Esophagus muscularis mucosa (tissue), 3 donors: ENCODE results near the gene FMC1.

Experiments
- EP300 ChIP-seq: sonication (generic); formaldehyde crosslinking; IDR thresholded peaks from one replicate; pipeline ENCODE4 v1.6.1; 2017; ENCODE audit warnings: antibody characterized with exemption
- TF ChIP-seq, protein P1 (sequence below), 3 experiments: fragments of 200-600 bp in 2 of 3; fragments of 450-650 bp in 1 of 3; sonication (generic) in 2 of 3; IDR thresholded peaks; one replicate each; pipeline ENCODE4 v1.5.1; 2017 to 2019; ENCODE audit warnings: antibody characterized with exemption in 3 of 3, mild to moderate bottlenecking in 2 of 3, moderate library complexity in 1 of 3

DNA sequence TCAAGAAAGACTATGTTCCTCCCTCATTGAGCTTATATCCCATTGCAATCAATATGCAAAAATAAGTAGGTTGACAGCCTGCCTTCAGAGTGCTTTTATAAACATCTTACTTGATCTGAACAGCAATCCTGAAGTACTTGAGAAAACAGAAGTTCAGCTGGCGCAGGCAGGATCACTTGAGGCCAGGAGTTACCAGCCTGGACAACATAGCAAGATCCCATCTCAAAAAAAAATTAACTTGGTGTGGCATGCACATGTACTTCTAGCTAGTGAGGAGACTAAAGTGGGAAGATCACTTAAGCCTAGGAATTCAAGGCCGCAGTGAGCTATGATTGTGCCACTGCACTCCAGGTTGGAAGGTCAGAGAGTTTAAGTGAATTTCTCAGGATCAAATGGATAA lies 48.6 kb downstream of the FMC1 start:
- TF ChIP-seq, protein P1, sequence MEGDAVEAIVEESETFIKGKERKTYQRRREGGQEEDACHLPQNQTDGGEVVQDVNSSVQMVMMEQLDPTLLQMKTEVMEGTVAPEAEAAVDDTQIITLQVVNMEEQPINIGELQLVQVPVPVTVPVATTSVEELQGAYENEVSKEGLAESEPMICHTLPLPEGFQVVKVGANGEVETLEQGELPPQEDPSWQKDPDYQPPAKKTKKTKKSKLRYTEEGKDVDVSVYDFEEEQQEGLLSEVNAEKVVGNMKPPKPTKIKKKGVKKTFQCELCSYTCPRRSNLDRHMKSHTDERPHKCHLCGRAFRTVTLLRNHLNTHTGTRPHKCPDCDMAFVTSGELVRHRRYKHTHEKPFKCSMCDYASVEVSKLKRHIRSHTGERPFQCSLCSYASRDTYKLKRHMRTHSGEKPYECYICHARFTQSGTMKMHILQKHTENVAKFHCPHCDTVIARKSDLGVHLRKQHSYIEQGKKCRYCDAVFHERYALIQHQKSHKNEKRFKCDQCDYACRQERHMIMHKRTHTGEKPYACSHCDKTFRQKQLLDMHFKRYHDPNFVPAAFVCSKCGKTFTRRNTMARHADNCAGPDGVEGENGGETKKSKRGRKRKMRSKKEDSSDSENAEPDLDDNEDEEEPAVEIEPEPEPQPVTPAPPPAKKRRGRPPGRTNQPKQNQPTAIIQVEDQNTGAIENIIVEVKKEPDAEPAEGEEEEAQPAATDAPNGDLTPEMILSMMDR (IDR thresholded peaks at IDR 0.05) = no peak
- no peak for TF ChIP-seq EP300
